PC-9 (cell line): ENCODE measurements around the gene SLC10A2. TPM values are rescaled to one million over a fixed set of nuclear protein-coding genes. Genes with fewer than 3 reads are reported as not detected.

Source experiments
- BruUV-seq: library from RNA; stranded (reverse); fragments of 400-500 nt; replicated peaks from 2 replicates; lab custom pipeline; 2021; lab: Mats Ljungman, UMichigan
- CTCF ChIA-PET: fragments of 300-600 bp; sonication (Branson Sonifier 250); formaldehyde crosslinking; loops from one replicate; lab custom pipeline; 2022; ENCODE audit warnings: antibody characterized with exemption; lab: Charles Lee
- POLR2A ChIA-PET: fragments of 300-600 bp; sonication (Branson Sonifier 250); formaldehyde crosslinking; loops from one replicate; lab custom pipeline; 2022; ENCODE audit warnings: antibody characterized with exemption; ENCODE audit not compliant: unreplicated experiment; lab: Charles Lee
- DNase-seq, 2 experiments: peaks; one replicate each; pipeline versions ENCODE4 v3.0.0 to v3.0.0-alpha.2; 2015 to 2022; ENCODE audit warnings: mixed read lengths in 1 of 2
- H2AFZ ChIP-seq: fragments of 200-600 bp; sonication (generic); 2 replicates; pipeline ENCODE4 v1.8.1; 2017; ENCODE audit warnings: antibody characterized with exemption
- H3F3A ChIP-seq: fragments of 200-600 bp; sonication (generic); 2 replicates; pipeline ENCODE4 v1.8.1; 2017; ENCODE audit warnings: antibody characterized with exemption, mild to moderate bottlenecking, low read depth; ENCODE audit not compliant: insufficient read depth
- H3K27ac ChIP-seq: fragments of 200-600 bp; sonication (generic); 2 replicates; pipeline ENCODE4 v1.6.1; 2016; ENCODE audit warnings: mixed run types
- H3K27me3 ChIP-seq: fragments of 200-600 bp; sonication (generic); 2 replicates; pipeline ENCODE4 v1.6.1; 2016; ENCODE audit warnings: low read depth, mixed run types; ENCODE audit not compliant: insufficient read depth
- H3K36me3 ChIP-seq: fragments of 200-600 bp; sonication (generic); 2 replicates; pipeline ENCODE4 v1.6.1; 2016; ENCODE audit warnings: low read depth, mixed run types
- H3K4me1 ChIP-seq: fragments of 200-600 bp; sonication (generic); replicated peaks from 2 replicates; pipeline ENCODE4 v1.6.1; 2016; ENCODE audit warnings: mixed run types; ENCODE audit not compliant: insufficient read depth
- H3K4me2 ChIP-seq: fragments of 200-600 bp; sonication (generic); 2 replicates; pipeline ENCODE4 v1.6.1; 2017; ENCODE audit warnings: mixed run types
- H3K4me3 ChIP-seq: fragments of 200-600 bp; sonication (generic); 2 replicates; pipeline ENCODE4 v1.6.1; 2016; ENCODE audit warnings: mixed run types
- H3K79me2 ChIP-seq: fragments of 200-600 bp; sonication (generic); 2 replicates; pipeline ENCODE4 v1.6.1; 2017; ENCODE audit warnings: low read depth, mixed run types
- H3K9me2 ChIP-seq: fragments of 200-600 bp; sonication (generic); 2 replicates; pipeline ENCODE4 v1.8.1; 2017; ENCODE audit warnings: mild to moderate bottlenecking; ENCODE audit not compliant: insufficient read depth
- H3K9me3 ChIP-seq: fragments of 200-600 bp; sonication (generic); 2 replicates; pipeline ENCODE4 v1.8.1; 2016; ENCODE audit warnings: low read depth; ENCODE audit not compliant: insufficient read depth
- H4K20me1 ChIP-seq: fragments of 200-600 bp; sonication (generic); 2 replicates; pipeline ENCODE4 v1.8.1; 2017; ENCODE audit not compliant: insufficient read depth
- CTCF ChIP-seq: fragments of 200-600 bp; sonication (generic); conservative IDR thresholded peaks from 2 replicates; pipeline ENCODE4 v1.6.1; 2017; ENCODE audit warnings: mixed run types, antibody characterized with exemption, mild to moderate bottlenecking, moderate library complexity
- EZH2 ChIP-seq: fragments of 200-600 bp; sonication (generic); IDR thresholded peaks from 2 replicates; pipeline ENCODE4 v1.8.0; 2017; ENCODE audit warnings: antibody characterized with exemption, low read depth
- intact Hi-C: fragments of 100-400 bp; cut with micrococcal nuclease; formaldehyde crosslinking; loops from one replicate; pipeline ENCODE4 v1.10.0; 2022; ENCODE audit not compliant: unreplicated experiment
- total RNA-seq: library from RNA; stranded (reverse); gene quantifications from 2 replicates; pipeline ENCODE4 v1.2.3, GENCODE V29; 2021

The SLC10A2 gene
- total RNA-seq, 1 experiment from 2014 or later = not detected

GRCh38 chr13:103102482-103102881, 36.3 kb upstream of the SLC10A2 start:
- Histone ChIP-seq H3F3A (no peaks in the 10 kb centered on the region), H3K9me3 (no peaks in the 10 kb centered on the region), H3K4me1 (no peaks in the 10 kb centered on the region), H3K4me3 (no peak overlapping the region), H3K27ac (no peak overlapping the region), H4K20me1 (no peaks in the 10 kb centered on the region), H3K79me2 (no peaks in the 10 kb centered on the region), H3K9me2 (no peaks in the 10 kb centered on the region), H3K27me3 (no peaks in the 10 kb centered on the region), H3K36me3 (no peaks in the 10 kb centered on the region), H3K4me2 (no peak overlapping the region), H2AFZ (no peak overlapping the region)
- TF ChIP-seq CTCF = no peak
- no peak for TF ChIP-seq EZH2
- no TSS peak for BruUV-seq
- DNase-seq = no peak
- intact Hi-C loops = no loop called here
- ChIA-PET CTCF (no interaction called here), POLR2A (no interaction called here)

GRCh38 chr13:103101901-103102300, 35.7 kb upstream of the SLC10A2 start:
- H3K9me2 ChIP-seq = no peaks in the 10 kb centered on the region
- no peak overlapping the region for H3K4me3 ChIP-seq
- TF ChIP-seq CTCF (no peak), EZH2 (no peak)
- ChIA-PET POLR2A (no interaction called here), CTCF (no interaction called here)
- H3K27ac ChIP-seq = no peak overlapping the region
- H3F3A ChIP-seq = no peaks in the 10 kb centered on the region
- no peaks in the 10 kb centered on the region for H3K36me3 ChIP-seq
- H3K9me3 ChIP-seq = no peaks in the 10 kb centered on the region
- intact Hi-C loops = no loop called here
- H3K27me3 ChIP-seq = no peaks in the 10 kb centered on the region
- H3K79me2 ChIP-seq = no peaks in the 10 kb centered on the region
- H2AFZ ChIP-seq = no peak overlapping the region
- H4K20me1 ChIP-seq = no peaks in the 10 kb centered on the region
- no peak overlapping the region for H3K4me2 ChIP-seq
- H3K4me1 ChIP-seq = no peaks in the 10 kb centered on the region
- DNase-seq = no peak
- no TSS peak for BruUV-seq

- H2AFZ ChIP-seq = no peak overlapping the region
- TF ChIP-seq EZH2 (no peak), CTCF (no peak)
- H3K27me3 ChIP-seq = no peaks in the 10 kb centered on the region
- intact Hi-C loops = no loop called here
- H3K27ac ChIP-seq = no peak overlapping the region
- H3K9me3 ChIP-seq = no peaks in the 10 kb centered on the region
- H3K4me2 ChIP-seq = no peak overlapping the region
- H3K9me2 ChIP-seq = no peaks in the 10 kb centered on the region
- no peaks in the 10 kb centered on the region for H3F3A ChIP-seq
- no peak overlapping the region for H3K4me3 ChIP-seq
- POLR2A ChIA-PET = no interaction called here
- CTCF ChIA-PET = no interaction called here
- H3K4me1 ChIP-seq = no peaks in the 10 kb centered on the region
- H4K20me1 ChIP-seq = no peaks in the 10 kb centered on the region
- BruUV-seq = no TSS peak
- no peaks in the 10 kb centered on the region for H3K79me2 ChIP-seq
- no peak for DNase-seq
- no peaks in the 10 kb centered on the region for H3K36me3 ChIP-seq
Observed at GRCh38 chr13:103101500-103101899, 35.3 kb upstream of the SLC10A2 start.
